OCI-M2 (cell line): ENCODE data around the gene EXOC4.

Experiments used
- DNase-seq: peaks from one replicate; lab custom pipeline; 2025; ENCODE audit not compliant: unreplicated experiment; lab: John Stamatoyannopoulos, UW

Gene EXOC4

DNA sequence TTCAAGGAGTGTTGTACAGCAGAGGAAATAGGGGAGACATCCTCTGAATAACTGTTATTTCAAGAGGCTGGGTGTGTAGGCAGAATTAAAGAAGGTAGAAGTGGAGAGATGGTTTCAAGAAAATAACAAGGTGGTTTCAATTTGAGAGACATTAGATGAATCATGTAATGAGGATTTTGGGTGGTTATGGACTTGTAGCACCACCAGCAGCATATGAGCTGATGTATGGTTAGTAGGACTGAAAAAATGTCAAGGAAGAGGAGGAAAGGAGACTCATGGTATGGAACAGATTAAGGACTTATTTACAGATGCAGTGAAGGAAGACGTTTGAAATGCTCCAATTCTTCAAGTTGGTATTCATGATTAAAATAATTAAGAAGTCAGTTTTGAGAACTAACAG lies 166.2 kb downstream of the EXOC4 start:
- DNase-seq = no peak

DNA sequence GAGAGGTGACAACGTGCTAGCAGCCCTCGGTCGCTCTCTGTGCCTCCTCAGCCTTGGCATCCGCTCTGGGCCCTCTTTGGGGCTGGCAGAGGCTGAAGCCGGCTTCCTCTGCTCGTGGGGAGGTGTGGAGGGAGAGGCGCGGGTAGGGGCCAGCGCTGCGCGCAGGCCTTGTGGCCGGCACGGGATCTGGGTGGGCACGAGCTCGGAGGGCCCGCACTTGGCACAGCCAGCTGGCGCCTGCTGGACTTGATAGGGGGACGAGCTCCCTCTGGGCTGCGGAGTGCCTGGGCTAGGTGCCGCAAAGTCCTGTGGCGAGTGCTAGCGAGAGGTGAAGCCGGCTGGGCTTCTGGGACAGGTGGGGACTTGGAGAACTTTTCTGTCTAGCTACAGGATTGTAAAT lies 170.7 kb downstream of the EXOC4 start:
- no peak for DNase-seq

DNA sequence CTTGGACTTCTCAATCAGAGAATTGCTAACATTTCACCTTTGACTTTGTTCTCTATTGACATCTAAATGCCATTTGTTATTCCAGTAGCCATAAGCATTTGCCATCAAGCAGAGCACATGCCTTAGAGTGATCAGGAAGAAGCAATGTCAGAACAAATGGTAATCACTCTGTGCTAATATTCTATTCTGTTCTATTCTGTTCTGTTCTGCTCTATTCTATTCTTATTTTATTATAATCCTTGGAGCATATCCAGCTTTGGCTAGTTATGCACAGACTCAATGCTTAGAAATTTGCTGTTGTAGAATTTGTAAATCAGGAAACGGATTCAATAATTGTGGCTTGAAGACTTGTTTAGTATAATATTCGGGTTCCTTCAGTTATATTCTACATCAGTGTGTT lies 175.4 kb downstream of the EXOC4 start:
- no peak for DNase-seq

- DNase-seq = no peak
Observed at GRCh38 chr7:133428876-133429275, 176.0 kb downstream of the EXOC4 start.

GRCh38 chr7:133429371-133429770 lies 176.5 kb downstream of the EXOC4 start:
- DNase-seq = no peak

DNA sequence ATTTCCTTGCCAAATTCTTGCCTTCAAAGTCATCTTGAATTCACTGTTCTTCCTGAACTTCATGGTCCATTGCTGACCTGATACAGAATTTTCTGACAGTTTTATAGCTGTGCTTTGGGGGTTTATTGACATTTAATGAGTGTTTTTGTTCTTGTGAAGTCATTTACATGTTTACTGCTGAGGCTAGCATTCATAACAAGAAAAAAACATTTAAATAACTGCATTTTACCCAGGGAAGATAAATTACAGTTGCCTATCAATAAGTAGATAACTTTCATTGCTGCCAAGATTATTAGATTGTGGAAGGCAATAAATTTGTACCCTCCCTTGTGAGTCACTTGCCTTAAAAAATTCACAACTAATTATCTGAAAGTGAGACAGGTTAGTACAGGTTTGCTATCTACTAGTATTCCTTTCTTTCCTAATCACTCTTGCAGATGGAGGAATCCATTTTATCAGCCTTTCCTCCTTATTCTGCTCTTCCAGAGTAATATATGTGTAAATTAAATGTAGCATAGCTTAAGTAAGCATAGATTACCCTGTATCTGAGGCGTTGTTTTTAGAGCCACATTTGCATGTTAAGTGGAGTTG lies 178.4 kb downstream of the EXOC4 start:
- no peak for DNase-seq

DNA sequence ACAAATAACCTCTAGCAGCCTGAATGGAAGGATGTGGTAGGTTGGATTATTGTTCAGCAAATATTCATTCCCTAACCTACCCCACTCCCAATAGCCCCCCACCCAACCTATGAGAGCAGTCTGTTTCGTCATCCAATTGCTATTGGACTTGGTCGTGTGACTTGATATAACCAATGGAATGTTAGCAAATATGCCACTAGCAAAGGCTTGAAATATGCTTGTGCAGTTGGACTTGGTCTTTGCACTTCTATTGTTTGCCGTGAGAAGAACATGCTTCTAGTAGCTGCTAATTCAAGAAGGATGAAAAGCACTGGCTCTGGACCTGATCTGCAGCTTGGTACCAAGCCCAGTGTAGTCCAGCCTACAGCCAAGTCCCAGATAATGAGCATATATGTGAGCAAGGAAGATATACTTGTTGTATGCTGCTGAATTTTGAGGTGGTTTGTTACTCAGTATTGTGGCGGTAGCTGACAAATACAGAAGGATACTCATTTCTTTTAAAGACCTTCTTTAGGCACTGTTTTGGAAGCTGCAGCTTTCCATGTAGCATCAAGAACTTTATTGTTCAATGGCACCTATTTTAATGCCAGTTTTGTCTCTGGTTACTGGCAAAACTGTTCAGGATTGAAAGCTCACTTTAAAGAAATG lies 180.4 kb downstream of the EXOC4 start:
- no peak for DNase-seq

- peak; percentile 27 for DNase-seq
Observed at GRCh38 chr7:133434246-133434865, 181.5 kb downstream of the EXOC4 start.

DNA sequence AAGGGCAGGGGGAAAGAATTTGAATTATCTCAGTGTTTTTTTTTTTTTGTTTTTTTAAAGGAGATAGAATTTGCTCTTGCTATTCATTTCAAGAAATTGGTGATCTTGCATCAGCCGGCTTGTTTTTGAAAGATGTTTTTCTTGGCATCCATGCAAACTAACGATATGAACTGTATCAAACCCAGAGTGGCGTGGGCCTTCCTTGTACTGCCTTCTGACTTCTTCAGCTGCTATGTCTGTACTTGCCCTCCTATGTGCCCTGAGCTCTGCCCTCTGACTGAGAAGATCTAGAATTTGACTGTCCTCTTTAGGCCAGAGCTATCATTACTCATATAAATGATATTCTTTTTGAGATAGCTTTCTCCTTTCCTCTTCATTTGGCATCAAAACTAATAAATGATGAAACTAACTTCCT lies 183.1 kb downstream of the EXOC4 start:
- no peak for DNase-seq

GRCh38 chr7:133437544-133437943 lies 184.7 kb downstream of the EXOC4 start:
- DNase-seq = no peak

GRCh38 chr7:133442818-133443217 lies 189.9 kb downstream of the EXOC4 start:
- no peak for DNase-seq

- no peak for DNase-seq
Observed at GRCh38 chr7:133445617-133446016, 192.7 kb downstream of the EXOC4 start.

GRCh38 chr7:133448012-133448411 lies 195.1 kb downstream of the EXOC4 start:
- DNase-seq = no peak

GRCh38 chr7:133452577-133452976 lies 199.7 kb downstream of the EXOC4 start:
- no peak for DNase-seq

GRCh38 chr7:133458688-133459087 lies 205.8 kb downstream of the EXOC4 start:
- DNase-seq = no peak

- no peak for DNase-seq
Observed at GRCh38 chr7:133461421-133461820, 208.5 kb downstream of the EXOC4 start.

DNA sequence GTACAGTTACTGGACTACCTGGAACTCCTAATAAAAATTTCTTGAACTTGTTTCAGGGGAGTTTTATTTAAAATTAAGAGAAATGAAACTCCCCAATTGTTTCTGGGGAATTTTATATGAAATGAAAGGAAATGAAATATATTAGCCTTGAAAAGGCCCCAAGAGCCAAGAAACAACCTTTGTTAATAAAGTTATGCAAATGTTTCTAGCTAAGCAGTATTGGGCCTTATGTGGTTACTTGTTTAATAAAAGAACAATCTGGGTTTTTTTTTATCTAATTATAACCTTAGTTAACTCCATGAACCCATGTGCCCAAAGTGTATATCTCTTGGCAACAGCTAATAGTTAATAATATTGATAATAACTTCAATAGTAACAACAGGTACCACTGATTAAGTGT lies 222.8 kb downstream of the EXOC4 start:
- DNase-seq = no peak

- DNase-seq = no peak
Observed at GRCh38 chr7:133477791-133478190, 224.9 kb downstream of the EXOC4 start.

DNA sequence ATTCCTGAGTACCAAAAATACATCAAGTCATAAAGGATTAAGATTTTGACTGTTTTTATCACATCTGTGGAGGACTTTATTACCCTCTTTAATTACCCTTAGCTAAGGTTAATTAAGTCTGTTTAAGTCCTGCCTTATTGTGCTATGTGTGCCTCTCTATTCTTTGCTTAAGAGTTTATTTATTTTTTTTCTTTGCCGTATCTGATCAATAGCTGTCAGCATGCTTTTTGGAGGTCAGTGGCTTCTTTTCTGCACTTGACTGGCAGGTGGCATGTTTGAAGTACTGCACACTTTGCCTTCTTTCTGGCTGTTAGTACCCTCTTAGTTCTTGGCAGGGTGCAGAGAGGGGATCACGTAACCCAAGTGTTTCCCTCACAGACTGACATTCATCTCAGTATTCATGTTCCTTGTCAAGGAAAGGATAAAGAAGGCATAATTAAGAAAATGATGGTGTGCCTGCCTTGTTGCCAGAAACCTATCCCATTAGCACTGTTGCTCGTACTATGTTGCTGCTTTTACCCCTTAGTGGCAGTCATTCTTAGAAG lies 225.8 kb downstream of the EXOC4 start:
- no peak for DNase-seq

DNA sequence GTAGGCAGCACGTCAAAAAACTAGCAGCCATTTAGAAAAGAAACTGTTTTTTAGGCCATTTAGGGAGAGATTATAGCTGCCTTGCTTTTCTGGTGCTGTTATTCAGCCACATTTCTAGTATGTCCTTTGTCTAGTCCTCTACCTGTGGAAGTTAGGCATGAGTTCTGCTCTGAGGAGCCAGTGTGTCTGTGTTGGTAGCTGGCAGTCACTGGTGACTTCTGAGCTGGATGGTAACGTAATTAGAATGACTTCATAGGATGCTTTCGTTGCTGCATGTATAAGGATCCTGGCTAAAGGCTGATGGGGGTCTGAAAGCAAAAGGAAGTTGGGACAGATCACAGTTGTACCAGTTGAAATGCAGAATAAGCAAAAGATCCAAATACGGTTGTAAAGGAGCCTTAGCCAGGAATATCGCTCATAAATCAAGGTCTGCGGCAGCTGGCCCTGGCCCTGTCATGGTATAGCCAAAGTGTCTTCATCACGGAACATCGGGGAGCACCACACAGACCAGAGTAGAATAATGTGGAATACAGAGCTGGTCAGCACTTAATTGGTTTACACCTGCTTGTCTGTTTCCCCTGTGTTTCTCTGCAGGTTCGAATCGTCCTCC lies 226.7 kb downstream of the EXOC4 start:
- no peak for DNase-seq

DNA sequence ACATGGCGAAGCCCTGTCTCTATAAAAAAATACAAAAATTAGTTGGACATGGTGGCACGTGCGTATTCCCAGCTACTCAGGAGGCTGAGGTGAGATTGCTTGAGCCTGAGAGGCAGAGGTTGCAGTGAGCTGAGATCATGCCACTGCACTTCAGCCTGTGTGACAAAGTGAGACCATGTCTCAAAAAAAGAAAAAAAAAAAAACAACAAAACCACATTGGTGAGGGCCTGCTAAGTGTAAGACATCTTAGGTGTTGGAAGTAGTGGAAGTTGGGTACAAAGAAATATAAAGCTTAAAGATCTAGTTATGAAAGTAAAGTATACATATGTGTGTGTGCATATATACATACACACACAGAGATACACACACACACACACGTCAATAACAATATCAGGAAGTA lies 228.0 kb downstream of the EXOC4 start:
- no peak for DNase-seq

- no peak for DNase-seq
Observed at GRCh38 chr7:133481676-133482075, 228.8 kb downstream of the EXOC4 start.
